Measurements from ENCODE around the gene DLGAP3. TPM values are rescaled to one million over a fixed set of nuclear protein-coding genes. Genes with fewer than 3 reads are reported as not detected.

The DLGAP3 gene
- total and polyA plus RNA-seq, 2 of the 13 experiments (the other 11 are each of a cell fraction or from before 2014, with no cell fraction given) = 0.03 to 0.04 TPM

DNA sequence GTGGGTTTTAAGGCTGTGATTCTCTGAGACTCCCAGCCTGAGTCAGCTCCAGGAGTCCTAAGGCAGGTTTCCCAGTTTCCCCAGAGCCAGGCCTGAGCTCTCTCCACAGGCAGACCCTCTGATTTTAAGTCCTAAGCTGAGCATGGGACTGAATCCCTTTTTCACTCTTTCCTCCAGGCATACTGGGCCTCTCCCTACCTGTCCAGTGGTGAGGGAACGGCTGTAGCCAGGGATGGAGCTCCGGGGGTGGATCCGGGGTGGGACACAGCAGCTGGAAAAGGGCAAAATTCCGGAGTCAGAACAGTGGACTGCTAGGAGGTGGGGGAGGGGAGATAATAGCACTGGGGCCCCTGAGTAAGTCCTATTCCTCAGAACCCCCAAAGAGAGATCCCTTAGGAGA, 30.0 kb downstream of the DLGAP3 start:
- H3K79me2 ChIP-seq (ENCODE audit: insufficient read depth, low read length) = no peaks in the 10 kb centered on the region
- no peaks in the 10 kb centered on the region for H3K9me3 ChIP-seq (ENCODE audit: low read length)
- no peak overlapping the region for H3K4me3 ChIP-seq (replicated peaks in 1 of 3; ENCODE audit: insufficient read depth in 1 of 3, low read depth in 2 of 3, low read length in 3 of 3)
- H3K9ac ChIP-seq (ENCODE audit: insufficient read depth, low read depth, low read length) = no peak overlapping the region
- H3K4me1 ChIP-seq (ENCODE audit: insufficient read depth, low read length) = no peaks in the 10 kb centered on the region
- ATAC-seq (no peak), FAIRE-seq (no peak), DNase-seq (ENCODE audit: low spot score) (no peak)
- no peak overlapping the region for H2AFZ ChIP-seq (ENCODE audit: low read length)
- no peaks in the 10 kb centered on the region for H3K36me3 ChIP-seq (replicated peaks in 1 of 2; ENCODE audit: control insufficient read depth in 1 of 2, insufficient read depth in 2 of 2, low read length in 2 of 2)
- no peak overlapping the region for H3K4me2 ChIP-seq (ENCODE audit: low read depth, low read length)
- TF ChIP-seq JDP2 (CRISPR knock-in tag; IDR thresholded peaks at IDR 0.05; ENCODE audit: borderline replicate concordance) (no peak), CAMTA2 (CRISPR knock-in tag; IDR thresholded peaks at IDR 0.05; ENCODE audit: borderline replicate concordance) (no peak), ZMYM3 (CRISPR knock-in tag; IDR thresholded peaks at IDR 0.05) (no peak), ZNF264 (CRISPR knock-in tag; IDR thresholded peaks at IDR 0.05) (no peak), YY1 (IDR thresholded peaks at IDR 0.05; ENCODE audit: insufficient read depth, insufficient replicate concordance, low read depth, low read length) (no peak), HNRNPL (IDR thresholded peaks at IDR 0.05; ENCODE audit: low read depth, low read length) (no peak), ZBTB38 (CRISPR knock-in tag; IDR thresholded peaks at IDR 0.05) (no peak), BCL6 (CRISPR knock-in tag; IDR thresholded peaks at IDR 0.05) (no peak), ZNF24 (IDR thresholded peaks at IDR 0.05) (no peak), E2F5 (CRISPR knock-in tag; conservative IDR thresholded peaks at IDR 0.05) (no peak), ZKSCAN8 (CRISPR knock-in tag; IDR thresholded peaks at IDR 0.05; ENCODE audit: borderline replicate concordance) (no peak), ZNF558 (CRISPR knock-in tag; IDR thresholded peaks at IDR 0.05; ENCODE audit: borderline replicate concordance) (no peak), TEAD2 (CRISPR knock-in tag; IDR thresholded peaks at IDR 0.05) (no peak)
- TF ChIP-seq, protein P1, sequence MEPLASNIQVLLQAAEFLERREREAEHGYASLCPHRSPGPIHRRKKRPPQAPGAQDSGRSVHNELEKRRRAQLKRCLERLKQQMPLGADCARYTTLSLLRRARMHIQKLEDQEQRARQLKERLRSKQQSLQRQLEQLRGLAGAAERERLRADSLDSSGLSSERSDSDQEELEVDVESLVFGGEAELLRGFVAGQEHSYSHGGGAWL (CRISPR knock-in tag; IDR thresholded peaks at IDR 0.05) = no peak
- TF ChIP-seq, protein P2, sequence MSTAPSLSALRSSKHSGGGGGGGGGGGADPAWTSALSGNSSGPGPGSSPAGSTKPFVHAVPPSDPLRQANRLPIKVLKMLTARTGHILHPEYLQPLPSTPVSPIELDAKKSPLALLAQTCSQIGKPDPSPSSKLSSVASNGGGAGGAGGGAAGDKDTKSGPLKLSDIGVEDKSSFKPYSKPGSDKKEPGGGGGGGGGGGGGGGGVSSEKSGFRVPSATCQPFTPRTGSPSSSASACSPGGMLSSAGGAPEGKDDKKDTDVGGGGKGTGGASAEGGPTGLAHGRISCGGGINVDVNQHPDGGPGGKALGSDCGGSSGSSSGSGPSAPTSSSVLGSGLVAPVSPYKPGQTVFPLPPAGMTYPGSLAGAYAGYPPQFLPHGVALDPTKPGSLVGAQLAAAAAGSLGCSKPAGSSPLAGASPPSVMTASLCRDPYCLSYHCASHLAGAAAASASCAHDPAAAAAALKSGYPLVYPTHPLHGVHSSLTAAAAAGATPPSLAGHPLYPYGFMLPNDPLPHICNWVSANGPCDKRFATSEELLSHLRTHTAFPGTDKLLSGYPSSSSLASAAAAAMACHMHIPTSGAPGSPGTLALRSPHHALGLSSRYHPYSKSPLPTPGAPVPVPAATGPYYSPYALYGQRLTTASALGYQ (CRISPR knock-in tag; IDR thresholded peaks at IDR 0.05) = no peak
- ChIA-PET POLR2A (no interaction called here), CTCF (ENCODE audit: low intra/inter-chr PET ratio, low total read pairs) (no interaction called here)
- intact Hi-C loops (cut with micrococcal nuclease; ENCODE audit: unreplicated experiment) (no loop called here), in situ Hi-C loops (cut with HindIII; ENCODE audit: extremely low pct_ligation_motif_present, low pct_unique_long_range_greater_than_20kb) (no loop called here)
- H3K27ac ChIP-seq (ENCODE audit: extremely low read length, insufficient read depth, low read length) = no peak overlapping the region
- H4K20me1 ChIP-seq (ENCODE audit: insufficient read depth, low read length) = no peaks in the 10 kb centered on the region
- BruUV-seq (replicated peaks) = no TSS peak
- peaks cover 4 to 50% of the 10 kb centered on the region in 2 experiments; a peak in 4 of 5 replicates for H3K27me3 ChIP-seq (ENCODE audit: control insufficient read depth in 1 of 2, insufficient read depth in 2 of 2, low read length in 2 of 2)
- 3% methylated on average over 4 of the region's 4 CpGs for WGBS (ENCODE audit: low lambda C conversion rate)

Data from HepG2 (cell line).